IPS-18c (cell line): ENCODE measurements around the gene ZNF320.
"Not testable (repeated sequence)": the region's sequence is repeated elsewhere in the genome, so short reads cannot be mapped to it uniquely, and the experiment has no call there.

Experiments used
- H3K4me3 ChIP-seq: 2 replicates; pipeline ENCODE4 v1.7.0; 2013; ENCODE audit warnings: low read depth, mild to moderate bottlenecking, low read length, moderate library complexity; ENCODE audit not compliant: insufficient read depth
- H3K9me3 ChIP-seq: one replicate; pipeline ENCODE4 v1.6.1; 2013; ENCODE audit warnings: mild to moderate bottlenecking, low read length, moderate library complexity; ENCODE audit not compliant: control insufficient read depth, insufficient read depth

ZNF320 gene

GRCh38 chr19:52897138-52897935 is at the start of gene ZNF320:
ZNF320 (minus strand) TSS chr19:52897635; CDS start chr19:52890255, 7,380 bp downstream.
- Histone ChIP-seq H3K9me3 (no peaks in the 10 kb centered on the region), H3K4me3 (peak within 1 kb of the TSS; percentile 94)

- peaks cover 4% of the 10 kb centered on the region for H3K9me3 ChIP-seq
- H3K4me3 ChIP-seq: peak overlapping the region; percentile 32
Observed at GRCh38 chr19:52946322-52947310, 49.2 kb upstream of the ZNF320 start.

GRCh38 chr19:52945652-52946321 is 48.4 kb upstream of the ZNF320 start:
- peaks cover 4% of the 10 kb centered on the region for H3K9me3 ChIP-seq
- no peak overlapping the region; the same call in 1 of the 2 replicates for H3K4me3 ChIP-seq

GRCh38 chr19:52944703-52945493 is 47.5 kb upstream of the ZNF320 start:
- not testable (repeated sequence) for H3K9me3 ChIP-seq, H3K4me3 ChIP-seq

- Histone ChIP-seq H3K4me3 (no peak overlapping the region), H3K9me3 (peaks cover 4% of the 10 kb centered on the region)
Observed at GRCh38 chr19:52943884-52944643, 46.6 kb upstream of the ZNF320 start.

- H3K4me3 ChIP-seq: peak overlapping the region; percentile 44
- peaks cover 3% of the 10 kb centered on the region for H3K9me3 ChIP-seq
Observed at GRCh38 chr19:52943134-52943883, 45.9 kb upstream of the ZNF320 start.

GRCh38 chr19:52942386-52943133 is 45.1 kb upstream of the ZNF320 start:
- Histone ChIP-seq H3K9me3 (no peaks in the 10 kb centered on the region), H3K4me3 (peak overlapping the region; percentile 99)

- Histone ChIP-seq H3K9me3 (no peaks in the 10 kb centered on the region), H3K4me3 (peak overlapping the region; percentile 99)
Observed at GRCh38 chr19:52941941-52942385, 44.5 kb upstream of the ZNF320 start.

- H3K4me3 ChIP-seq: peak overlapping the region; percentile 99; the same call in 1 of the 2 replicates
- H3K9me3 ChIP-seq: not testable (repeated sequence)
Observed at GRCh38 chr19:52941523-52941922, 44.1 kb upstream of the ZNF320 start.

- H3K9me3 ChIP-seq, H3K4me3 ChIP-seq: not testable (repeated sequence)
Observed at GRCh38 chr19:52940905-52941304, 43.5 kb upstream of the ZNF320 start.

GRCh38 chr19:52938761-52939160 is 41.3 kb upstream of the ZNF320 start:
- H3K4me3 ChIP-seq: no peak overlapping the region
- no peaks in the 10 kb centered on the region for H3K9me3 ChIP-seq

GRCh38 chr19:52936954-52937325 is 39.5 kb upstream of the ZNF320 start:
- H3K9me3 ChIP-seq: no peaks in the 10 kb centered on the region
- no peak overlapping the region for H3K4me3 ChIP-seq

GRCh38 chr19:52936151-52936953 is 38.9 kb upstream of the ZNF320 start:
- H3K9me3 ChIP-seq: no peaks in the 10 kb centered on the region
- no peak overlapping the region for H3K4me3 ChIP-seq

- H3K4me3 ChIP-seq: no peak overlapping the region
Observed at GRCh38 chr19:52935434-52935833, 38.0 kb upstream of the ZNF320 start.

More at GRCh38 chr19:52935434-52935833, 38.0 kb upstream of the ZNF320 start:
- no peaks in the 10 kb centered on the region for H3K9me3 ChIP-seq
